ENCODE data around the gene FFAR3.

Gene FFAR3

DNA sequence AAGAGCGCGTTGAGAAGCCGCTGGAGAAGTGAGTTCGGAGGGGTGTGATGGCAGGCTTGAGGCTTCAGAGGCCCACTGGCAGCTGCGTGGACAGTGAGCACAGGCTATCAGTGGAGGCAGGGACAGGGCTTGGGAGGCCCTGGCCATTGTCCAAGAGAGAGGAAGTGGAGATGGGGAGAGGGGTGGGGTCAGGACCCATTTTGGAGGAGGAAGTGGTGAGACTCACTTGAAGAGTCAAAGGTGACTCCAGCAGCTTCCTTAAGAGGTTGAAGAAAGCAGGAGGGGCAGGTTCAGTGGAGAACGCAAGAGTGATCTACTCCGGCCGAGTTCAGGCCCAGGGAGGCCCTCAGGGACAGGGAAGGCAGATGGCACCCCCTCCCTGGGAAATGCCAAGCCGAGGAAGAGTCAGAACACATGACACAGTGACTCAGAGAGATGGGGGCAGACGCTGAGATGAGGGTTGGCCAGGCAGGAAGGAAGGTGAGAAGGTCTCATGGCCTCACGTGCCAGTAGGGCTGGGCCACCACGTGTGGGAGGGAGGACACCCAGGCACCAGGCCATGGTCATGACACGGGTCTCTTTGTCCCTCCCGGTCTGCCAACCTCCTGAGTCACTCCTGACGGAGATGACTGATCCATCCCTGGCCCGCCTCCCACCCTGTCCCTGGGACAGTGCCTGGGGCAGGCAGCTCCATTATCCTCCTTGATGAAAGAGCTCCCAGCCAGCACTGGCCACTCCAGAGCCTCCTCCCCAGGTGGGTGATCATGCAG is 39.4 kb upstream of the FFAR3 start:
- no peak for DNase-seq
- no peak for TF ChIP-seq GATA1 (IDR thresholded peaks at IDR 0.05; ENCODE audit: low read depth, low read length)
- TF ChIP-seq POLR2A (IDR thresholded peaks at IDR 0.05; ENCODE audit: low read length): no peak

DNA sequence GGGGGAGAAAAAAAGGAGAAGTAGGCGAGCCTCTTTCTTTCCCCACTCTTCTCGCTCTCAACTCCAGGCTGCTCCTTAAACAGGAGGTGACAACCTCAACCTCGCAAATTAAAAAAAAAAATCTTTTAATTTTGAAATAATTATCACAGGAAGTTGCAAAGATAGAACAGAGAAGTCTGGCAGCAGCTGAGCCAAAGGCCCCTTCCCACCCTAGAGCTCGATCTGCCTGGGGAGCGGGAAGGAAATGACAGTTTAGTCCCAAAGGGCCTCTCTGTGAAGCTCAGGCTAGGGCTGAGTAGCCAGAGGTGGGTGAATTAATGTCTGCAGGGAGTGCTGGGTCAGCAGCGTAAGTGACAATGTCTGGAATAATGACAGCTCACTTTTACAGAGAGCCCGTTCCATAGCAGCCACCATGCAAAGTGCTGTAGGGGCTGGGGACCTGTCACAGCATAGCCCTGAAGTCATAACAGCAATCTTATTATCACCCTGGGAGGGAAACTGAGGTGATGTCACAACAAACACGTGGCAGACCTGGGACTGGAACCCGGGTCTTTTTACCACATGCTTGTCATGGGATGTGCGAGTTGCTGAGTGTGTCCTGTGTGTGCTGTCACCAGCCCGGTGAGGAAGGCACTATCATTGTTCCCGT is 38.1 kb upstream of the FFAR3 start:
- TF ChIP-seq GATA1 (IDR thresholded peaks at IDR 0.05; ENCODE audit: low read depth, low read length): no peak
- TF ChIP-seq POLR2A (IDR thresholded peaks at IDR 0.05; ENCODE audit: low read length): no peak
- no peak for DNase-seq

GRCh38 chr19:35321291-35321690 is 37.0 kb upstream of the FFAR3 start:
- DNase-seq: no peak
- TF ChIP-seq GATA1 (IDR thresholded peaks at IDR 0.05; ENCODE audit: low read depth, low read length) (no peak), POLR2A (IDR thresholded peaks at IDR 0.05; ENCODE audit: low read length) (no peak)

GRCh38 chr19:35322014-35322413 is 36.2 kb upstream of the FFAR3 start:
- TF ChIP-seq GATA1 (IDR thresholded peaks at IDR 0.05; ENCODE audit: low read depth, low read length) (no peak), POLR2A (IDR thresholded peaks at IDR 0.05; ENCODE audit: low read length) (no peak)
- no peak for DNase-seq

DNA sequence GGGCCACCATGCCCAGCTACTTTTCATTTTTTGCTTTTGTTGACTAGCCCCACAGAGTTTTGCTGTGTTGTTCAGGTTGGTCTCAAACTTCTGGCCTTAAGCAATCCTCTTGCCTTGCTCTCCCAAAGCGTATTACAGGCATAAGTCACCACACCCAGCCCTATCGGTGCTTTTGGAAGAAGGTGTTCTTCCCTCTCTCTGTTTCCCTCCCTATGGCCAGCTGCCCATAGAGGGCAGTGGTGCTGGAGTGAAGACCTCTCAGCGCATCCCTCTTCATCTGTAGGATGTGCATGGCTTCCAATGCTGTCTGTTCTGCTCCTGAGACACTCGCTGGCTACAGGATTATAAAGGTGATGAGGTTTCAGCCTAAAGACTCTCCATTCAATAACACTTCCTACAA is 30.6 kb upstream of the FFAR3 start:
- no peak for DNase-seq
- TF ChIP-seq GATA1 (IDR thresholded peaks at IDR 0.05; ENCODE audit: low read depth, low read length) (no peak), POLR2A (IDR thresholded peaks at IDR 0.05; ENCODE audit: low read length) (no peak)

- TF ChIP-seq GATA1 (IDR thresholded peaks at IDR 0.05; ENCODE audit: low read depth, low read length) (no peak), POLR2A (IDR thresholded peaks at IDR 0.05; ENCODE audit: low read length) (no peak)
- DNase-seq: no peak
These were observed 29.4 kb upstream of the FFAR3 start, which contains the start of gene CD22 for GRCh38 chr19:35328851-35329285. Gene CD22 (plus strand): TSS chr19:35329187. CDS start chr19:35332041, 2,854 bp downstream.

GRCh38 chr19:35329323-35329722 is 28.9 kb upstream of the FFAR3 start:
- DNase-seq: no peak
- TF ChIP-seq GATA1 (IDR thresholded peaks at IDR 0.05; ENCODE audit: low read depth, low read length) (no peak), POLR2A (IDR thresholded peaks at IDR 0.05; ENCODE audit: low read length) (no peak)

GRCh38 chr19:35330475-35330874 is 27.8 kb upstream of the FFAR3 start:
- no peak for TF ChIP-seq POLR2A (IDR thresholded peaks at IDR 0.05; ENCODE audit: low read length)
- no peak for TF ChIP-seq GATA1 (IDR thresholded peaks at IDR 0.05; ENCODE audit: low read depth, low read length)
- no peak for DNase-seq

DNA sequence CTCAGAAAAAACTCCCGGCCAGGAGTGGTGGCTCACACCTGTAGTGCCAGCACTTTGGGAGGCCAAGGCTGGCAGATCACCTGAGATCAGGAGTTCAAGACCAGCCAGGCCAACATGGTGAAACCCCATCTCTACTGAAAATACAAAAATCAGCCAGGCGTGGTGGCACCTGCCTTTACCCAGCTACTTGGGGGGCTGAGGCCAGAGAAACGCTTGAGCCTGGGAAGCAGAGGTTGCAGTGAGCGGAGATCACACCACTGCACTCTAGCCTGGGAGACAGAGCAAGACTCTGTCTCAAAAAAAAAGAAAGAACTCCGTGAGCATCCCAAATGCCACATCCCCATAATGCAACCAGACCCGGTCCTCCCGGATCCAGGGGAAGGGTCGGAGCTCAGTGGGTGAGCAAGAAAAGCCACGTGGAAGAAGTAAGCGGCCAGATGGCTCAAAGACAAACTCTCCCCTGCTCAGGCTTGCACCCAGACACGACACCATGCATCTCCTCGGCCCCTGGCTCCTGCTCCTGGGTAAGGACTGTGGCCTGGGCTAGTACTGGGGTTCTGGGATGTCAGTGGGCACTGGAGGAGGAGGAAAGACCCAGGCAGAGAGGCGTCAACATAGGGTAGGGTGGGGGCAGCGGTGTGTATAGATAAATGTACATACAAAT is 26.6 kb upstream of the FFAR3 start:
- TF ChIP-seq POLR2A (IDR thresholded peaks at IDR 0.05; ENCODE audit: low read length) (no peak), GATA1 (IDR thresholded peaks at IDR 0.05; ENCODE audit: low read depth, low read length) (no peak)

GRCh38 chr19:35332817-35333216 is 25.4 kb upstream of the FFAR3 start:
- no peak for TF ChIP-seq GATA1 (IDR thresholded peaks at IDR 0.05; ENCODE audit: low read depth, low read length)
- TF ChIP-seq POLR2A (IDR thresholded peaks at IDR 0.05; ENCODE audit: low read length): no peak
- no peak for DNase-seq

More for the DNA sequence above, 26.6 kb upstream of the FFAR3 start:
- DNase-seq: no peak

DNA sequence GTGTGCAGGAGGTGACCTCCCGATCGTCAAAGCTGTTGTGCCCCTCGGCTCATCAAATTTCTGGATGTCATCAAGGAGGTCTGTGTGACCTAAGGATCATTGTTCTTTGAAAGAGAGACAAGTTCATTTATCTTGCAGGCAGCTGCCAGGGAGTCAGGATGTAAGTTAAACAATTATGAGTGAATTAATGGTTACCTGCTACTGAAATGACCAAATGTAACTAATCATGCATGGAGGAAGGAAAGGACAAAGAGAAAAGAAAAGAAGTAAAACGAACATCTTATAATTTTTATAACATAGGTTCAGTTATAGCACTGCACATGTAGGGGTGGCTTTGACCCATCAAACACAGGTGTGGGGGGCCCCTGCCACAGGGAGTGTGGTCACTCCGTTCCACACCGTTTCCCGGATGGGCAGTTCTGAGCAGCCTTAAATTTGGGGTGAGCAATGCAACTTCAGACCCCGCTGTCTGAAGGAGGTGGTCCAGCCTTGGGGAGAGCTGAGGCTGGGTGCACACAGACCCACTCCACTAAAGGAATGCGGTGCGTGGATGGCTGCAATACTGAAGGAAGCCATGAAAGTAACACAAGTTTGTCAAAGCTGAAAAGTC is 24.0 kb upstream of the FFAR3 start:
- no peak for DNase-seq

GRCh38 chr19:35336166-35336955 is 21.9 kb upstream of the FFAR3 start:
- TF ChIP-seq GATA1 (IDR thresholded peaks at IDR 0.05; ENCODE audit: low read depth, low read length): no peak
- TF ChIP-seq POLR2A (IDR thresholded peaks at IDR 0.05; ENCODE audit: low read length): no peak
- DNase-seq: no peak

More for the DNA sequence above, 24.0 kb upstream of the FFAR3 start:
- no peak for TF ChIP-seq POLR2A (IDR thresholded peaks at IDR 0.05; ENCODE audit: low read length)
- no peak for TF ChIP-seq GATA1 (IDR thresholded peaks at IDR 0.05; ENCODE audit: low read depth, low read length)

Data from erythroblast (primary cell).